Tibial nerve (tissue), 4 donors: ENCODE measurements around the gene PHRF1.

Experiments
- CTCF ChIP-seq, 5 experiments: fragments of 200-600 bp in 3 of 5; fragments of 450-650 bp in 2 of 5; sonication (generic) in 3 of 5; IDR thresholded peaks; one replicate each; pipeline ENCODE4 v1.5.1; 2016 to 2019; ENCODE audit warnings: antibody characterized with exemption in 5 of 5, mild to moderate bottlenecking in 3 of 5, moderate library complexity in 2 of 5
- EP300 ChIP-seq, 2 donors: sonication (generic); formaldehyde crosslinking; IDR thresholded peaks; one replicate each; pipeline ENCODE4 v1.6.1; 2017; ENCODE audit warnings: antibody characterized with exemption in 2 of 2, mild to moderate bottlenecking in 1 of 2

- peak in 1 of 5 experiments; percentile 29 for TF ChIP-seq CTCF (IDR thresholded peaks at IDR 0.05)
- TF ChIP-seq EP300 (IDR thresholded peaks at IDR 0.05) = peak in 1 of 2 donors; percentile 91
Observed at GRCh38 chr11:615504-616319, 39.4 kb downstream of the PHRF1 start, which contains the start of gene IRF7.
